DND-41 (cell line): Measurements from ENCODE around the gene SLC22A15.

Experiments used
- EZH2 ChIP-seq: IDR thresholded peaks from 3 replicates; pipeline ENCODE4 v1.6.1; 2012; ENCODE audit warnings: borderline replicate concordance, low read depth, mild to moderate bottlenecking, moderate library complexity, low read length, inconsistent platforms; ENCODE audit not compliant: severe bottlenecking
- TF ChIP-seq, protein P1 (sequence below): IDR thresholded peaks from 2 replicates; pipeline ENCODE4 v1.5.1; 2012; ENCODE audit warnings: borderline replicate concordance, low read length, moderate library complexity, mild to moderate bottlenecking; ENCODE audit not compliant: poor library complexity, severe bottlenecking; ENCODE audit errors: extremely low read depth

DNA sequence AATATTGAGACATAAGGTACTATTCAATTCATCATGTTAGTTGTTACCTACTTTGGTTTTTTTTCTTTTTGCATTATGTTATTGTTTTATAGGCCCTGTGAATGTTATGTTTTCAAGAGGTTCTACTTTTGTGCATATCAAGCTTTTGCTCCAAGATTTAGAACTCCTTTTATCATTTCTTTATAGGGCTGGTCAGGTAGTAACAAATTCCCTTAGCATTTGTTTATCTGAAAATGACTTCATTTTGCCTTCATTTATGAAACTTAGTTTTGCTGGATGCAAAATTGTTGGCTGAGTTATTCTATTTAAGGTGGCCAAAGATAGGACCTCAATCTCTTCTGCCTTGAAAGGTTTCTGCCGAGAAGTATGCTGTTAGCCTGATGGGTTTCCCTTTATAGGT lies 113.6 kb downstream of the SLC22A15 start:
- TF ChIP-seq, protein P1, sequence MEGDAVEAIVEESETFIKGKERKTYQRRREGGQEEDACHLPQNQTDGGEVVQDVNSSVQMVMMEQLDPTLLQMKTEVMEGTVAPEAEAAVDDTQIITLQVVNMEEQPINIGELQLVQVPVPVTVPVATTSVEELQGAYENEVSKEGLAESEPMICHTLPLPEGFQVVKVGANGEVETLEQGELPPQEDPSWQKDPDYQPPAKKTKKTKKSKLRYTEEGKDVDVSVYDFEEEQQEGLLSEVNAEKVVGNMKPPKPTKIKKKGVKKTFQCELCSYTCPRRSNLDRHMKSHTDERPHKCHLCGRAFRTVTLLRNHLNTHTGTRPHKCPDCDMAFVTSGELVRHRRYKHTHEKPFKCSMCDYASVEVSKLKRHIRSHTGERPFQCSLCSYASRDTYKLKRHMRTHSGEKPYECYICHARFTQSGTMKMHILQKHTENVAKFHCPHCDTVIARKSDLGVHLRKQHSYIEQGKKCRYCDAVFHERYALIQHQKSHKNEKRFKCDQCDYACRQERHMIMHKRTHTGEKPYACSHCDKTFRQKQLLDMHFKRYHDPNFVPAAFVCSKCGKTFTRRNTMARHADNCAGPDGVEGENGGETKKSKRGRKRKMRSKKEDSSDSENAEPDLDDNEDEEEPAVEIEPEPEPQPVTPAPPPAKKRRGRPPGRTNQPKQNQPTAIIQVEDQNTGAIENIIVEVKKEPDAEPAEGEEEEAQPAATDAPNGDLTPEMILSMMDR, result no peak
- no peak for TF ChIP-seq EZH2
